Fibroblast of villous mesenchyme (primary cell): Measurements from ENCODE around the gene SULT4A1. TPM values are rescaled to one million over a fixed set of nuclear protein-coding genes. Genes with fewer than 3 reads are reported as not detected.

Experiments used
- DNase-seq: peaks from one replicate; pipeline ENCODE4 v3.0.0-alpha.2; 2010; ENCODE audit warnings: low read depth
- H3K4me3 ChIP-seq: 2 replicates; pipeline ENCODE4 v1.5.1; 2011; ENCODE audit warnings: low read depth, mild to moderate bottlenecking, low read length
- CTCF ChIP-seq: IDR thresholded peaks from 2 replicates; pipeline ENCODE4 v1.5.1; 2012; ENCODE audit warnings: low read depth, mild to moderate bottlenecking, low read length; ENCODE audit not compliant: insufficient read depth
- total RNA-seq: library from RNA; depleted of rRNA; stranded (reverse); fragments of >200 nt; gene quantifications from 2 replicates; pipeline ENCODE4 v1.2.3, GENCODE V29; 2012

Gene SULT4A1
- total RNA-seq, 1 donor: not detected

GRCh38 chr22:43845981-43846380 is 16.3 kb downstream of the SULT4A1 start:
- TF ChIP-seq CTCF: no peak
- no peak overlapping the region for H3K4me3 ChIP-seq
- no peak for DNase-seq

GRCh38 chr22:43844560-43845545 is 17.5 kb downstream of the SULT4A1 start:
- TF ChIP-seq CTCF: no peak
- H3K4me3 ChIP-seq: no peak overlapping the region

GRCh38 chr22:43843783-43844530 is 18.4 kb downstream of the SULT4A1 start:
- H3K4me3 ChIP-seq: no peak overlapping the region
- no peak for DNase-seq

More at GRCh38 chr22:43844560-43845545, 17.5 kb downstream of the SULT4A1 start:
- no peak for DNase-seq

DNA sequence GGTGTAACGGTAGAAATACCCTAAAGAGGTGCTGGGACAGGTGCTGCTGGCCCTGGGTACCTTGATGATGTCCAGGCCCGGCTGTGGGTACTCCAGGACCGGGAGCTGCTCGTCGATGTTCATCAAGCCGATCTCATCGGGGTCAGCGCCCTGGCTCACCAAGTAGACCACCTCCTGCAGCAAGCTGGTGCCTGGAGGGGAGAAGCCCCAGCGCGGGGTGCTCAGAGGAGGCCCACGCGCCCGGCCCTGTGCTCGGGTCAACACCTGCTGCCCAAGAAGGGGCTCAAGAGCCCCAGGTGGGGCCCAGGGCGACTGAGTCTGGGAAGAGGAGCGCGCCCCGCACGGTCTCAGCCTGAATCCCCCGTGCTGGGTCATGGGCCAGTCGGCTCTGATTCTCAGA is 20.6 kb downstream of the SULT4A1 start:
- TF ChIP-seq CTCF: no peak
- no peak for DNase-seq
- H3K4me3 ChIP-seq: no peak overlapping the region

More at GRCh38 chr22:43843783-43844530, 18.4 kb downstream of the SULT4A1 start:
- no peak for TF ChIP-seq CTCF

DNA sequence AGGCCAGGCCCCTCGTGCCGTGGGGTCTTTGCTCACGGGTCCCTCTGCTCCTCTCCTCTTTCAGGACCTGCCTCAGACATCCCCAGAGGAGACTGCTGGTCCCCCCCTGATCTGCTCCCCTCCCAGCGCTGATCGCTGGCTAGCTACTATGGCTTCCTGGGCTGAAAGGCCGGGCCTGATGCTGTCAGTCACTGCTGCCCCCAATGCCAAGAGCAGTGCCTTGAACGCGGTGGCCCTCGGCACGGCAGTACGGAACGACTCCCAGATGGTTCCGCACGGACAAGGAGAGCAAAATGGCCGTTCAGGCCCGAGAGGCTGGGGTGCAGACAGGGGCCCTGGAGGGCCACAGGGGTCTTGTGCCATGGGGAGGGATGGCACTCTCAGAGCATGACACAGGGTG is 21.5 kb downstream of the SULT4A1 start:
- no peak for DNase-seq
- no peak for TF ChIP-seq CTCF

GRCh38 chr22:43840431-43840830 is 21.9 kb downstream of the SULT4A1 start:
- no peak for TF ChIP-seq CTCF
- no peak overlapping the region for H3K4me3 ChIP-seq
- no peak for DNase-seq

More for the DNA sequence above, 21.5 kb downstream of the SULT4A1 start:
- H3K4me3 ChIP-seq: no peak overlapping the region
